Adrenal gland (tissue), 5 donors: ENCODE measurements around the gene FBXO40.

Experiments used
- CTCF ChIP-seq, 6 experiments: fragments of 450-650 bp in 4 of 6; fragments of 200-600 bp in 2 of 6; sonication (generic) in 1 of 6; IDR thresholded peaks; 1 replicate in 5 of 6; 2 replicates in 1 of 6; pipeline versions ENCODE4 v1.5.1 to v1.8.0; 2016 to 2021; ENCODE audit warnings: antibody characterized with exemption in 6 of 6, mild to moderate bottlenecking in 2 of 6, moderate library complexity in 1 of 6
- POLR2A ChIP-seq, 2 donors: fragments of 450-650 bp; IDR thresholded peaks; one replicate each; pipeline ENCODE4 v1.6.1; 2017; ENCODE audit warnings: antibody characterized with exemption in 2 of 2, mild to moderate bottlenecking in 2 of 2, moderate library complexity in 1 of 2
- donor health status: DM: no; HTN: no; CAD: no.

DNA sequence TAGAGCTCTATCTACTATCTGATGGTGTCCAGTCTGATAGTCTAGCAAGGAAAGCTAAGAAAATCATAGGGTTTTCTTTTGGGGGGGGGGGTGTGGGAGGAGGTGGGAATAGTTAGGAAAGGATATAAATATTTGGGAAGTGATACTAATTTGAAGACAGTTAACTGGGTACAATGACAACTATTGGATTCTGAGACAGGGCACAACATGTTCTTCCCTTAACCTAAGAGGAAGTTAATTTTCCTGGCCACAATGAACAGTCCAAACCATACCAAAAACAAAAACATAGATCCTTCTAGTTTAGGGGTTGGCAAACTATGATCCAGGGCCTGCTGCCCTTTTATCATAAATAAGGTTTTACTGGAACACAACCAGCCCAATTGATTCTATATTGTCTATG is 77.5 kb downstream of the FBXO40 start:
- no peak for TF ChIP-seq CTCF (IDR thresholded peaks at IDR 0.05)
- no peak for TF ChIP-seq POLR2A (IDR thresholded peaks at IDR 0.05)
